HCT116 (cell line): ENCODE measurements around the gene SGCA. TPM values are rescaled to one million over a fixed set of nuclear protein-coding genes. Genes with fewer than 3 reads are reported as not detected.
A peak's percentile ranks its signal among the peaks of the same experiment; 100 is the strongest.

ENCODE experiments used
- ATAC-seq: fragments of 200-7000 bp; cut with Tn5 transposase; 2 replicates; pipeline ENCODE4 v1.9.1; 2020; ENCODE audit warnings: mild to moderate bottlenecking, moderate library complexity
- BruUV-seq: library from RNA; stranded (reverse); fragments of 400-500 nt; replicated peaks from 2 replicates; lab custom pipeline; 2021; lab: Mats Ljungman, UMichigan
- CTCF ChIA-PET: fragments of 300-600 bp; sonication (Branson Sonifier 250); formaldehyde crosslinking; loops from one replicate; lab custom pipeline; 2021; ENCODE audit warnings: antibody characterized with exemption; lab: Charles Lee
- POLR2A ChIA-PET: fragments of 300-600, 350-600 bp; sonication (Branson Sonifier 250); formaldehyde crosslinking; loops from one replicate; lab custom pipeline; 2021; ENCODE audit warnings: antibody characterized with exemption; lab: Charles Lee
- RAD21 ChIA-PET, 2 experiments: fragments of 300-600 bp; sonication (Branson Sonifier 250); formaldehyde crosslinking; loops; one replicate each; lab custom pipeline; 2023; ENCODE audit warnings: low total read pairs in 2 of 2; ENCODE audit not compliant: uncharacterized antibody in 2 of 2, unreplicated experiment in 2 of 2, low non-redundant PET in 1 of 2; lab: Charles Lee
- DNase-seq: peaks from one replicate; pipeline ENCODE4 v3.0.0-alpha.2; 2010; ENCODE audit warnings: low read depth, low spot score
- H2AFZ ChIP-seq: fragments of 200-600 bp; shearing (Covaris generic), sonication (generic); 2 replicates; pipeline ENCODE4 v1.6.1; 2017; ENCODE audit warnings: low read depth, mixed run types, mixed read lengths, antibody characterized with exemption, low read length; ENCODE audit not compliant: poor library complexity, severe bottlenecking
- H3K27ac ChIP-seq: 2 replicates; pipeline ENCODE4 v1.5.1; 2012; ENCODE audit warnings: low read depth, low read length
- H3K27me3 ChIP-seq: fragments of 200-600 bp; sonication (generic); 2 replicates; pipeline ENCODE4 v1.6.1; 2016; ENCODE audit warnings: mixed run types, low read length, mixed read lengths; ENCODE audit not compliant: insufficient read depth
- H3K36me3 ChIP-seq, 2 experiments: fragments of 200-500 bp in 1 of 2; fragments of 200-600 bp in 1 of 2; sonication (Bioruptor generic) in 1 of 2; sonication (generic) in 1 of 2; 2 replicates each; pipeline versions ENCODE4 v1.5.1 to v1.6.1; 2014 to 2016; ENCODE audit warnings: low read length in 2 of 2, inconsistent platforms in 1 of 2, mixed read lengths in 1 of 2, mixed run types in 1 of 2; ENCODE audit not compliant: insufficient read depth in 2 of 2, control insufficient read depth in 1 of 2
- H3K4me1 ChIP-seq, 2 experiments: fragments of 200-600 bp in 1 of 2; sonication (generic) in 1 of 2; 2 replicates each; pipeline versions ENCODE4 v1.5.1 to v1.6.1; 2012 to 2017; ENCODE audit warnings: low read length in 2 of 2, inconsistent platforms in 1 of 2, mild to moderate bottlenecking in 1 of 2, mixed read lengths in 1 of 2, mixed run types in 1 of 2, moderate library complexity in 1 of 2; ENCODE audit not compliant: insufficient read depth in 2 of 2, control insufficient read depth in 1 of 2
- H3K4me2 ChIP-seq: fragments of 200-600 bp; sonication (generic); 2 replicates; pipeline ENCODE4 v1.6.1; 2017; ENCODE audit warnings: mixed run types, low read length, mixed read lengths
- H3K4me3 ChIP-seq, 2 experiments: fragments of 200-600 bp in 1 of 2; sonication (generic) in 1 of 2; replicated peaks in 1 of 2; 2 replicates each; pipeline ENCODE4 v1.5.1; 2011 to 2016; ENCODE audit warnings: low read length in 2 of 2, control low read depth in 1 of 2, low read depth in 1 of 2, mild to moderate bottlenecking in 1 of 2, mixed read lengths in 1 of 2, mixed run types in 1 of 2
- H3K79me2 ChIP-seq: fragments of 200-600 bp; sonication (generic); 2 replicates; pipeline ENCODE4 v1.6.1; 2017; ENCODE audit warnings: mild to moderate bottlenecking, mixed run types, low read length, moderate library complexity, mixed read lengths; ENCODE audit not compliant: insufficient read depth
- H3K9ac ChIP-seq: fragments of 200-600 bp; sonication (generic); 2 replicates; pipeline ENCODE4 v1.6.1; 2016; ENCODE audit warnings: low read length, mixed read lengths
- H3K9me2 ChIP-seq: fragments of 200-600 bp; sonication (generic), shearing (Covaris generic); 2 replicates; pipeline ENCODE4 v1.6.1; 2017; ENCODE audit warnings: mixed run types, mild to moderate bottlenecking, moderate library complexity; ENCODE audit not compliant: insufficient read depth
- H3K9me3 ChIP-seq, 2 experiments: fragments of 200-500 bp in 1 of 2; fragments of 200-600 bp in 1 of 2; sonication (Bioruptor generic) in 1 of 2; sonication (generic) in 1 of 2; 2 replicates each; pipeline ENCODE4 v1.6.1; 2014 to 2017; ENCODE audit warnings: low read length in 2 of 2, mixed read lengths in 2 of 2, inconsistent platforms in 1 of 2, low read depth in 1 of 2, mild to moderate bottlenecking in 1 of 2, mixed run types in 1 of 2, moderate library complexity in 1 of 2; ENCODE audit not compliant: control insufficient read depth in 1 of 2, insufficient read depth in 1 of 2
- H4K20me1 ChIP-seq: fragments of 200-600 bp; sonication (generic), shearing (Covaris generic); 2 replicates; pipeline ENCODE4 v1.6.1; 2017; ENCODE audit warnings: mixed run types, mild to moderate bottlenecking, moderate library complexity; ENCODE audit not compliant: insufficient read depth
- MAX ChIP-seq: IDR thresholded peaks from 2 replicates; pipeline ENCODE4 v1.6.1; 2012
- POLR2A ChIP-seq: IDR thresholded peaks from 2 replicates; pipeline ENCODE4 v1.7.0; 2011; ENCODE audit warnings: borderline replicate concordance; ENCODE audit not compliant: insufficient read depth, insufficient read length; ENCODE audit errors: extremely low read depth
- SIN3A ChIP-seq: IDR thresholded peaks from 2 replicates; pipeline ENCODE4 v1.6.1; 2012; ENCODE audit warnings: low read depth
- YY1 ChIP-seq: IDR thresholded peaks from 2 replicates; pipeline ENCODE4 v1.6.1; 2011; ENCODE audit warnings: low read length, low read depth, moderate library complexity, mild to moderate bottlenecking; ENCODE audit not compliant: insufficient replicate concordance; ENCODE audit errors: extremely low read depth
- ZFX ChIP-seq: fragments of 450-650 bp; IDR thresholded peaks from 2 replicates; pipeline ENCODE4 v1.6.1; 2017
- intact Hi-C: fragments of 100-400 bp; cut with micrococcal nuclease; formaldehyde crosslinking; loops from 2 replicates; pipeline ENCODE4 v1.10.0; 2022
- total RNA-seq: library from RNA; stranded (reverse); gene quantifications from one replicate; pipeline ENCODE4 v1.2.1, GENCODE V29; 2021; ENCODE audit not compliant: unreplicated experiment
- TF ChIP-seq, protein P1 (sequence below): IDR thresholded peaks from 2 replicates; pipeline ENCODE4 v1.6.1; 2012
- TF ChIP-seq, protein P2 (sequence below): IDR thresholded peaks from 2 replicates; pipeline ENCODE4 v1.6.1; 2011; ENCODE audit warnings: mild to moderate bottlenecking, low read length, moderate library complexity; ENCODE audit not compliant: insufficient replicate concordance; ENCODE audit errors: extremely low read depth

SGCA gene
- total RNA-seq, 1 experiment from 2014 or later: 0.37 TPM

- H3K27ac ChIP-seq: peak within 1 kb of the TSS; percentile 89
- TF ChIP-seq ZFX: peak; percentile 39; the same call in 1 of the 2 replicates
- TF ChIP-seq YY1: no peak
- TF ChIP-seq, protein P1, sequence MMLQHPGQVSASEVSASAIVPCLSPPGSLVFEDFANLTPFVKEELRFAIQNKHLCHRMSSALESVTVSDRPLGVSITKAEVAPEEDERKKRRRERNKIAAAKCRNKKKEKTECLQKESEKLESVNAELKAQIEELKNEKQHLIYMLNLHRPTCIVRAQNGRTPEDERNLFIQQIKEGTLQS: no peak
- no peaks in the 10 kb centered on the region for H3K9me3 ChIP-seq
- peak within 1 kb of the TSS; percentile 76 to 97 for H3K4me3 ChIP-seq
- ATAC-seq (peak; percentile 1), DNase-seq (no peak)
- no peaks in the 10 kb centered on the region for H3K27me3 ChIP-seq
- RAD21 ChIA-PET: interaction anchor here (0.7 to 1.6 kb wide), 2 partner anchors 11 to 12 kb away, joined by 4 to 8 read pairs; no protein-coding TSS in a partner anchor
- POLR2A ChIA-PET: interaction anchor here (2.5 kb wide), 1 partner anchor 11 kb away, joined by 22 read pairs; no protein-coding TSS in a partner anchor
- no peaks in the 10 kb centered on the region for H3K9me2 ChIP-seq
- peaks cover 41 to 66% of the 10 kb centered on the region in 2 experiments for H3K4me1 ChIP-seq
- H3K9ac ChIP-seq: peak within 1 kb of the TSS; percentile 74
- peaks cover 52% of the 10 kb centered on the region for H3K79me2 ChIP-seq
- intact Hi-C loops: no loop called here
- no peak within 1 kb of the TSS for H2AFZ ChIP-seq
- peak within 1 kb of the TSS; percentile 92 for H3K4me2 ChIP-seq
- CTCF ChIA-PET: interaction anchor here (0.6 to 2.6 kb wide), 10 partner anchors 10 to 247 kb away, joined by 3 to 31 read pairs (median 6); partner anchors contain the start of genes LRRC59 and TMEM92
- no peaks in the 10 kb centered on the region for H4K20me1 ChIP-seq
- BruUV-seq: no TSS peak
- H3K36me3 ChIP-seq: peaks cover 10 to 18% of the 10 kb centered on the region in 2 experiments; a peak in 3 of 4 replicates
Observed at GRCh38 chr17:50150354-50151040, 15.3 kb upstream of the SGCA start, which contains the start of gene PPP1R9B. Gene PPP1R9B (minus strand): TSS chr17:50150677. CDS start chr17:50150513, 164 bp downstream.

DNA sequence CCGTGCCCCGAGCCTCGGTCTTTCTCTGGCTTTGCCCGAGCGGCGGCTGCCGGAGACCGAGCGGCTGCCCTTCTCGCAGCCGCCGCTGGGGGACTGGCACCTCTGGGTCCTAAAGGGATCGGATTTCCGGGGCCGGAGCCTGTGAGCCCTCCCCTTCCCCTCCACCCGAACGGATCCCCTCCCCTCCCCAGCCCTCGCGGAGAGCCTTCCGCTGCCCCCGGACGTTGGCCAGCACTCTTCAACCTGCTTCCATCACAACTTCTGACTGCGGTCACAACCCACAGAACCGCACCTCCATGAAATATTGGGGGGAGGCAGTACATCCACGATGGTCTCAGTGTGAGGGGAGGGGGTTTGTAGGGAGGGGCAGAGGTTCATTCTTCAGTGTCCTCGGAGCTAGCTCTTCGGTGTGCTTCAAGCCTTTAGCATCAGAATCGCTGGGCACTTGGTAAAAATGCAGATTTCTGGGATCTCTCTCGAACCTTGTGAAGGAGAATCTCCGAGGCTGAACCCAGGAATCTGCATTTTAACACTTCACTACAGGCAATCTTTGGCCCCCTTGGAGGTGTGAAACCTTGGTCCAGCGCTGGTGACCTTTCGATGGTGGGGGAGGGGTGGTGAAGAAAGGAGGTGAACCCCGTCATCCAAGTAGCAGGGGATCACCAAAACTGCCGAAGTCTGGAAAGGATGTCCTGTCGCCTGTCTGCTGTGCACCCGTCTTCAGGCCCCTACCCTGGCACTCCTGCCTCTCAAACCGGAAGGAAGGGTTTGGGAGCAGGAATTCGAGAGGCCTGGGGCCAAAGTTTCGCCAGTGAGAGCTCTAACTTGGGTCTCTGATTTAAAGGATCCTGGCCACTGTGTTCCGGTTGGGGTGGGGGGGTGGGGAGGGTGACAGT lies 14.5 kb upstream of the SGCA start:
- no peaks in the 10 kb centered on the region for H3K9me2 ChIP-seq
- H3K27me3 ChIP-seq: no peaks in the 10 kb centered on the region
- no peaks in the 10 kb centered on the region for H4K20me1 ChIP-seq
- peaks cover 6 to 16% of the 10 kb centered on the region in 2 experiments; a peak in 3 of 4 replicates for H3K36me3 ChIP-seq
- peak overlapping the region; percentile 76 to 97 for H3K4me3 ChIP-seq
- TSS peak; percentile 86 for BruUV-seq
- H3K9ac ChIP-seq: peak overlapping the region; percentile 74
- intact Hi-C loops: no loop called here
- DNase-seq: peak; percentile 85
- H3K27ac ChIP-seq: peak overlapping the region; percentile 89
- no peak overlapping the region for H2AFZ ChIP-seq
- H3K4me2 ChIP-seq: peak overlapping the region; percentile 92
- POLR2A ChIA-PET: interaction anchor here (0.6 to 2.5 kb wide), 17 partner anchors 9 to 153 kb away, joined by 3 to 22 read pairs (median 4); partner anchors contain the start of gene SGCA
- ATAC-seq: peak; percentile 67
- CTCF ChIA-PET: interaction anchor here (0.6 to 2.6 kb wide), 22 partner anchors 10 to 246 kb away, joined by 3 to 31 read pairs (median 5); partner anchors contain the start of genes LRRC59 and TMEM92
- peaks cover 45% of the 10 kb centered on the region for H3K79me2 ChIP-seq
- H3K9me3 ChIP-seq: no peaks in the 10 kb centered on the region
- H3K4me1 ChIP-seq: peaks cover 43 to 69% of the 10 kb centered on the region in 2 experiments
- RAD21 ChIA-PET: interaction anchor here (0.7 to 1.7 kb wide), 5 partner anchors 10 to 49 kb away, joined by 4 to 8 read pairs (median 5); no protein-coding TSS in a partner anchor
- TF ChIP-seq POLR2A (peak; percentile 20), MAX (peak; percentile 59; the same call in 1 of the 2 replicates), YY1 (peak; percentile 79), SIN3A (peak; percentile 86; the same call in 1 of the 2 replicates)
- TF ChIP-seq, protein P2, sequence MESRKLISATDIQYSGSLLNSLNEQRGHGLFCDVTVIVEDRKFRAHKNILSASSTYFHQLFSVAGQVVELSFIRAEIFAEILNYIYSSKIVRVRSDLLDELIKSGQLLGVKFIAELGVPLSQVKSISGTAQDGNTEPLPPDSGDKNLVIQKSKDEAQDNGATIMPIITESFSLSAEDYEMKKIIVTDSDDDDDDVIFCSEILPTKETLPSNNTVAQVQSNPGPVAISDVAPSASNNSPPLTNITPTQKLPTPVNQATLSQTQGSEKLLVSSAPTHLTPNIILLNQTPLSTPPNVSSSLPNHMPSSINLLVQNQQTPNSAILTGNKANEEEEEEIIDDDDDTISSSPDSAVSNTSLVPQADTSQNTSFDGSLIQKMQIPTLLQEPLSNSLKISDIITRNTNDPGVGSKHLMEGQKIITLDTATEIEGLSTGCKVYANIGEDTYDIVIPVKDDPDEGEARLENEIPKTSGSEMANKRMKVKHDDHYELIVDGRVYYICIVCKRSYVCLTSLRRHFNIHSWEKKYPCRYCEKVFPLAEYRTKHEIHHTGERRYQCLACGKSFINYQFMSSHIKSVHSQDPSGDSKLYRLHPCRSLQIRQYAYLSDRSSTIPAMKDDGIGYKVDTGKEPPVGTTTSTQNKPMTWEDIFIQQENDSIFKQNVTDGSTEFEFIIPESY: peak; percentile 39
